ENCODE results near the gene SMIM32.

The SMIM32 gene

GRCh38 chr5:136205941-136206340 is 13.0 kb upstream of the SMIM32 start:
- Mint-ChIP-seq H3K4me1 (peaks cover 28% of the 10 kb centered on the region), H3K4me3 (no peak overlapping the region), H3K36me3 (ENCODE audit: low read depth) (no peaks in the 10 kb centered on the region), H3K27ac (no peak overlapping the region), H3K9me3 (no peaks in the 10 kb centered on the region), H3K27me3 (ENCODE audit: low read depth, poor library complexity) (peaks cover 19% of the 10 kb centered on the region)
- no peak for TF ChIP-seq CTCF (IDR thresholded peaks at IDR 0.05)
- no peak for DNase-seq

DNA sequence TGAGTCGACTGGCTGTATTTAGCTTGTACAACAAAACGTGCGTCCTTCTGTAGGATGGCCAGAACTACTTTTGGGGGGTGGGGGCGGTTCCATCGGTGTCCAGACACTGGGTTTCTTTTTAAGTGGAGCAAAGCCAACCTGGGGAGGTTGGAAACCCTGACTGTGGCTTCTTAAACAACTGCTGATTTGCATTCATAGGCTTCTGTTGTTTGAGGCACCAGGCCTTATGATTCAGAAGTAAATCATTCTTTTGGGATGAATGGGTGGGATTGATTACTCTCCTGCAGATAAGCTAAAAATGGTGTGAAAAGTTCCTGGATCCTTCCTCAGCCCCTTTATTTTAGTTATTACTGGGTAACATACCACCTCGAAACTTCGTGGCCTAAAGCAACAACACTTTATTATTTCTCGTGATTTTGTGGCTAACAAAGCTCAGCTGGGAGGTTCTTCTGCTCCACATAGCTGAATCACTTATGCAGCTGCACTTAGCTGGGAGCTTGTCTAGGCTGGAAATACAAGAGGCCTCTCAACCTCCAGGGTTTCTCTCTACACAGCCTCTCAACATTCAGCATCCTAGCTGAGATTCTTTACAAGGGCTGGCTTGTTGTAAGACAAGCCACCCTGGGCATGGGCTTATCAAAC is 12.2 kb upstream of the SMIM32 start:
- H3K4me3 Mint-ChIP-seq = no peak overlapping the region
- no peak overlapping the region for H3K27ac Mint-ChIP-seq
- H3K9me3 Mint-ChIP-seq = no peaks in the 10 kb centered on the region
- peaks cover 29% of the 10 kb centered on the region for H3K4me1 Mint-ChIP-seq
- H3K36me3 Mint-ChIP-seq (ENCODE audit: low read depth) = no peaks in the 10 kb centered on the region
- peaks cover 13% of the 10 kb centered on the region for H3K27me3 Mint-ChIP-seq (ENCODE audit: low read depth, poor library complexity)
- TF ChIP-seq CTCF (IDR thresholded peaks at IDR 0.05) = no peak
- DNase-seq = no peak

- H3K9me3 Mint-ChIP-seq = no peaks in the 10 kb centered on the region
- H3K4me3 Mint-ChIP-seq = peak overlapping the region; percentile 76
- peaks cover 35% of the 10 kb centered on the region for H3K4me1 Mint-ChIP-seq
- TF ChIP-seq CTCF (IDR thresholded peaks at IDR 0.05) = no peak
- H3K27ac Mint-ChIP-seq = peak overlapping the region; percentile 53
- DNase-seq = no peak
- no peaks in the 10 kb centered on the region for H3K36me3 Mint-ChIP-seq (ENCODE audit: low read depth)
- H3K27me3 Mint-ChIP-seq (ENCODE audit: low read depth, poor library complexity) = peaks cover 12% of the 10 kb centered on the region
Measured at GRCh38 chr5:136203303-136203922, 10.5 kb upstream of the SMIM32 start.

- Mint-ChIP-seq H3K4me3 (peak overlapping the region; percentile 76), H3K27ac (no peak overlapping the region), H3K36me3 (ENCODE audit: low read depth) (no peaks in the 10 kb centered on the region), H3K9me3 (no peaks in the 10 kb centered on the region), H3K4me1 (peaks cover 35% of the 10 kb centered on the region), H3K27me3 (ENCODE audit: low read depth, poor library complexity) (peaks cover 16% of the 10 kb centered on the region)
- peak; percentile 56 for DNase-seq
- TF ChIP-seq CTCF (IDR thresholded peaks at IDR 0.05) = no peak
Measured at GRCh38 chr5:136202469-136203205, 9.7 kb upstream of the SMIM32 start.

GRCh38 chr5:136201870-136202269 is 8.9 kb upstream of the SMIM32 start:
- Mint-ChIP-seq H3K4me1 (peaks cover 35% of the 10 kb centered on the region), H3K27ac (peak overlapping the region; percentile 12), H3K27me3 (ENCODE audit: low read depth, poor library complexity) (peaks cover 17% of the 10 kb centered on the region), H3K9me3 (no peaks in the 10 kb centered on the region), H3K4me3 (peak overlapping the region; percentile 13), H3K36me3 (ENCODE audit: low read depth) (no peaks in the 10 kb centered on the region)
- no peak for TF ChIP-seq CTCF (IDR thresholded peaks at IDR 0.05)
- no peak for DNase-seq

Data from nephron progenitor cell (in vitro differentiated cells).